AG04450 (cell line): ENCODE results near the gene BOK. TPM values are rescaled to one million over a fixed set of nuclear protein-coding genes. Genes with fewer than 3 reads are reported as not detected.
"Not testable (repeated sequence)": the region's sequence is repeated elsewhere in the genome, so short reads cannot be mapped to it uniquely, and the experiment has no call there.

Experiments used
- CTCF ChIA-PET: fragments of 300-600, 350-600 bp; formaldehyde crosslinking; extraction: SDS; loops from one replicate; lab custom pipeline; 2022; ENCODE audit warnings: antibody characterized with exemption, inconsistent platforms; lab: Charles Lee
- POLR2A ChIA-PET: fragments of 350-600 bp; formaldehyde crosslinking; extraction: SDS; loops from one replicate; lab custom pipeline; 2021; ENCODE audit warnings: antibody characterized with exemption, inconsistent platforms; lab: Yijun Ruan, JAX
- DNase-seq: peaks from one replicate; pipeline ENCODE4 v3.0.0-alpha.2; 2011; ENCODE audit warnings: low read depth, low spot score
- H3K27ac ChIP-seq: one replicate; pipeline ENCODE4 v1.5.1; 2012; ENCODE audit warnings: low read depth, low read length, control low read depth
- H3K27me3 ChIP-seq: one replicate; pipeline ENCODE4 v1.6.0; 2012; ENCODE audit warnings: low read length; ENCODE audit not compliant: control insufficient read depth, insufficient read depth
- H3K4me3 ChIP-seq: 2 replicates; pipeline ENCODE4 v1.5.1; 2011; ENCODE audit warnings: mild to moderate bottlenecking, low read depth, low read length, control low read depth
- H3K9me3 ChIP-seq: 2 replicates; pipeline ENCODE4 v1.5.1; 2012; ENCODE audit warnings: low read length; ENCODE audit not compliant: control insufficient read depth, insufficient read depth
- polyA plus RNA-seq: library from polyadenylated mRNA; depleted of rRNA; stranded (reverse); fragments of >200 nt; gene quantifications from 2 replicates; pipeline ENCODE4 v1.2.3, GENCODE V29; 2011
- TF ChIP-seq, protein P1 (sequence below): IDR thresholded peaks from 2 replicates; pipeline ENCODE4 v1.5.1; 2011; ENCODE audit warnings: low read depth, low read length, control low read depth, inconsistent platforms

The BOK gene
- polyA plus RNA-seq, 1 experiment, result 18.6 TPM

DNA sequence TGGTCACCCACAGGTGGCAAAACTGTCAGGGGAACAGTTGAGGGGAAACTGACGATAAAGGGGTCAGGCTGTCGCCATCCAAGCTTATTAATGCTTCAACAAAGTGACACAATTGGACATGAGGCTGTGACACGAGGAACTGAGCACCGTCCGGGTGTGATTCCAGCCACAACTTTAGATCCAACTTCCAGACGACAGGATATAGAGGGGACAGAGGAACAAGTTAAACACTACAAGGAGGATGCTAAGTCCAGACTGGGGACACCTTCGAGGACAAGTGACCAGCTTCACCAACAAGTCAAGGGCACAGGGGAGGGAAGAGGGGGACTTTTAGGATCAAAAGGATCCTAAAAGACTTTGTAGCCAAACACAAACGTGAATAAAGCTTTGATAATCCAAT is 23.8 kb downstream of the BOK start:
- H3K27ac ChIP-seq, result no peak overlapping the region
- H3K4me3 ChIP-seq, result no peak overlapping the region
- no peaks in the 10 kb centered on the region for H3K27me3 ChIP-seq
- TF ChIP-seq, protein P1, sequence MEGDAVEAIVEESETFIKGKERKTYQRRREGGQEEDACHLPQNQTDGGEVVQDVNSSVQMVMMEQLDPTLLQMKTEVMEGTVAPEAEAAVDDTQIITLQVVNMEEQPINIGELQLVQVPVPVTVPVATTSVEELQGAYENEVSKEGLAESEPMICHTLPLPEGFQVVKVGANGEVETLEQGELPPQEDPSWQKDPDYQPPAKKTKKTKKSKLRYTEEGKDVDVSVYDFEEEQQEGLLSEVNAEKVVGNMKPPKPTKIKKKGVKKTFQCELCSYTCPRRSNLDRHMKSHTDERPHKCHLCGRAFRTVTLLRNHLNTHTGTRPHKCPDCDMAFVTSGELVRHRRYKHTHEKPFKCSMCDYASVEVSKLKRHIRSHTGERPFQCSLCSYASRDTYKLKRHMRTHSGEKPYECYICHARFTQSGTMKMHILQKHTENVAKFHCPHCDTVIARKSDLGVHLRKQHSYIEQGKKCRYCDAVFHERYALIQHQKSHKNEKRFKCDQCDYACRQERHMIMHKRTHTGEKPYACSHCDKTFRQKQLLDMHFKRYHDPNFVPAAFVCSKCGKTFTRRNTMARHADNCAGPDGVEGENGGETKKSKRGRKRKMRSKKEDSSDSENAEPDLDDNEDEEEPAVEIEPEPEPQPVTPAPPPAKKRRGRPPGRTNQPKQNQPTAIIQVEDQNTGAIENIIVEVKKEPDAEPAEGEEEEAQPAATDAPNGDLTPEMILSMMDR, result no peak
- no peak for DNase-seq
- ChIA-PET CTCF (no interaction called here), POLR2A (no interaction called here)
- H3K9me3 ChIP-seq, result peaks cover 60% of the 10 kb centered on the region

DNA sequence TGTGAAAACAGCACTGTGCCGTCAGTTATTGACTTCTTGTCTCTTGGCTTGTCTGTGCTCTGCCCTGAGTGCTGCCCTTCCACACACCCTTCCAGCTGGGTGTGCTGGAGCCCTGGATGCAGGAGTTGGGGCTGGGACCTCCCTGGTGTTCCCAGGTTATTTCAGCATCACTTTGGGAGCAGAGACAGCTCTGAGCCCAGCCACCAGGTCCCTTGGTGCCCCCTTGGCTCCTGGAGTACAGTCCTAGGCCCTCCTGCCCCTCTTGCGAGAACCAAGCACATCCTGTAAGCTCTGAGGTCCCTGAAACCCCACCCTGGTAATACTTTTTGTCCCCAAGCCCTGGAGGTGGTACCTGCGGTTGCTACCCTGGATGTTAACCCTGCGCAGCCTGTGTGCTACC is 24.3 kb downstream of the BOK start:
- Histone ChIP-seq H3K4me3 (no peak overlapping the region), H3K27ac (no peak overlapping the region), H3K27me3 (no peaks in the 10 kb centered on the region), H3K9me3 (peaks cover 63% of the 10 kb centered on the region)
- ChIA-PET POLR2A (no interaction called here), CTCF (no interaction called here)
- TF ChIP-seq, protein P1, result no peak
- DNase-seq, result no peak

DNA sequence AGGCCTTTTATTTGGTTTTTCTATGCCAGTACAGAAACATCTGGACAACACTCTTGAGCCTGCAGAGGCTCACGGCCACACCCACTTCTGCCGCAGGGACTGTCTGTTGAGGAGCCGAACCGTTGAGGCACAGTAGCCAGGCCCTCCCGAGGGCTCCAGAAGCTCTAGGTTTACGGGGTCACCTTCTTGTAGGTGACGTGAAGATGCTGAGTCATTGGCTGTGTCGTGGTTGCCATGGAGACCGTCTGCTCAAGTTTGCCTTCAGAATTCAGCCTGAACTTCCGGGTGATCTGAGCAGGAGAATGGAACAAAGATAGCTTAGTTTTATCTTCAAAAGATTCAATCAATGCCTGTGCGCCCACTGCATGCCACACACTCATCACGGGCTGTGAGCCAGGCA is 25.9 kb downstream of the BOK start:
- no peaks in the 10 kb centered on the region for H3K27me3 ChIP-seq
- TF ChIP-seq, protein P1, result no peak
- CTCF ChIA-PET, result no interaction called here
- no peak overlapping the region for H3K27ac ChIP-seq
- no peak for DNase-seq
- POLR2A ChIA-PET, result no interaction called here
- H3K4me3 ChIP-seq, result no peak overlapping the region
- peaks cover 66% of the 10 kb centered on the region for H3K9me3 ChIP-seq

DNA sequence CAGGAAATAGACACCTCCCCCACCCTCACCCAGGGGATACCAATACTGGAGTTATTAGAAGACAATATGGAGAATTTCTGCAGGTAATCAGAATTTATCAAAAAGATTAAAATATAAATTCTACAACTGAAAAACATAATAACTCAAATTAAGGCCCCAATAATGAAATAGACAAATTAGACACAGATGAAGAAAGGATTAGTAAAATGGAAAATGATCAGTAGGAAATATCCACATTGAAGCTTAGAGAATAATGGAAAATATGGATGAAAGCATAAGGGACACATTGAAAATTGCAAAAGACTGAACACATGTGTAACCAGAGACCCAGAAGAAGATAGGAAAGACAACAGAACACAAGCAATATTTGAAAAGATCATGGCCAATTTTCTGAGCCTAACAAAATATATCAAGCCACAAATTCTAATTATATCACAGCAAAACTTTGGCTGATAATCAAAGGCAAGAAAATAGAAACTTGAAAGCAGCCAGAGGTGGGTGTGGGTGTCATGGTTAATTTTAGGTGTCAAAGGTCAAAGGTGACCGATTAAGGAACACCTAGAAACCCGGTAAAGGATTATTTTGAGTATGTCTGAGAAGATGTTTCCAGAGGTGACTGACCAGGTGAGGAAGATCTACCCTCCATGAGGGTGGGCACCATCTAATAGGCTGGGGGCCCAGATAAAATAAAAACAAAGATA is 28.2 kb downstream of the BOK start:
- DNase-seq, result no peak
- CTCF ChIA-PET, result interaction anchor here (0.7 kb wide), 1 partner anchor 168 kb away, joined by 5 read pairs; no protein-coding TSS in a partner anchor
- peaks cover 68% of the 10 kb centered on the region for H3K9me3 ChIP-seq
- no peaks in the 10 kb centered on the region for H3K27me3 ChIP-seq
- H3K4me3 ChIP-seq, result no peak overlapping the region
- H3K27ac ChIP-seq, result no peak overlapping the region
- TF ChIP-seq, protein P1, result no peak
- POLR2A ChIA-PET, result no interaction called here

DNA sequence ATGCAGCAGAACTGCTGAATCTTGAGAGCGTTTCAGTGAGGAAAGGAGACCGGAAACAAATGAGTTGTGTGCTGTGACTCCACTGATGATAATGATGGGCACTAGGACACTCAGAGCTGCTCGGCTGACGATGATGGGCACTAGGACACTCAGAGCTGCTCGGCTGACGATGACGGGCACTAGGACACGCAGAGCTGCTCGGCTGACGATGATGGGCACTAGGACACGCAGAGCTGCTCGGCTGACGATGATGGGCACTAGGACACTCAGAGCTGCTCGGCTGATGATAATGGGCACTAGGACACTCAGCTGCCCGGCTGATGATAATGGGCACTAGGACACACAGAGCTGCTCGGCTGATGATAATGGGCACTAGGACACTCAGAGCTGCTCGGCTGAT is 31.3 kb downstream of the BOK start:
- CTCF ChIA-PET, H3K27ac ChIP-seq, DNase-seq, H3K4me3 ChIP-seq, H3K27me3 ChIP-seq: not testable (repeated sequence)
- H3K9me3 ChIP-seq, result peaks cover 38% of the 10 kb centered on the region
- POLR2A ChIA-PET, result interaction anchor here (0.6 kb wide), 1 partner anchor 23 kb away, joined by 7 read pairs; no protein-coding TSS in a partner anchor

DNA sequence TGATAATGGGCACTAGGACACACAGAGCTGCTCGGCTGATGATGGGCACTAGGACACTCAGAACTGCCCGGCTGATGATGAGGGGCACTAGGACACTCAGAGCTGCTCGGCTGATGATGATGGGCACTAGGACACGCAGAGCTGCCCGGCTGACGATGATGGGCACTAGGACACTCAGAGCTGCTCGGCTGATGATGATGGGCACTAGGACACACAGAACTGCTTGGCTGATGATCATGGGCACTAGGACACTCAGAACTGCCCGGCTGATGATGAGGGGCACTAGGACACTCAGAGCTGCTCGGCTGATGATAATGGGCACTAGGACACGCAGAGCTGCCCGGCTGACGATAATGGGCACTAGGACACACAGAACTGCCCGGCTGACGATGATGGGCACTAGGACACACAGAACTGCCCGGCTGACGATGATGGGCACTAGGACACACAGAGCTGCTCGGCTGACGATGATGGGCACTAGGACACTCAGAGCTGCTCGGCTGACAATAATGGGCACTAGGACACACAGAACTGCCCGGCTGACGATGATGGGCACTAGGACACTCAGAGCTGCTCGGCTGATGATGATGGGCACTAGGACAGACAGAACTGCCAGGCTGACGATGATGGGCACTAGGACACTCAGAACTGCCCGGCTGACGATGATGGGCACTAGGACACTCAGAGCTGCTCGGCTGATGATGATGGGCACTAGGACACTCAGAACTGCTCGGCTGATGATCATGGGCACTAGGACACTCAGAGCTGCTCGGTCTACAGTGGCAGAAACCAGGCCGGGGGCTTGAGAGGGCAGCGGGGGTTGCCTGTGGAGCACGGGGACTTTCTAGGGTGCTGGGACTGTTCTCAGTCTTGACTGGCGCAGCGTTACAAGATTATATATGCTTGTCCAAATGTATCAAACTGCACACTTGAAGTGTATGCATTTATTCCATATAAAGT is 32.2 kb downstream of the BOK start:
- not testable (repeated sequence) for H3K4me3 ChIP-seq, DNase-seq, H3K27ac ChIP-seq, H3K27me3 ChIP-seq
- CTCF ChIA-PET, result interaction anchor here (0.7 kb wide), 1 partner anchor 25 kb away, joined by 3 read pairs; no protein-coding TSS in a partner anchor
- POLR2A ChIA-PET, result interaction anchor here (0.6 kb wide), 1 partner anchor 22 kb away, joined by 7 read pairs; no protein-coding TSS in a partner anchor
- peaks cover 29% of the 10 kb centered on the region for H3K9me3 ChIP-seq
